H1 (cell line): Measurements from ENCODE around the gene IFITM2. TPM values are rescaled to one million over a fixed set of nuclear protein-coding genes. Genes with fewer than 3 reads are reported as not detected.
A peak's percentile ranks its signal among the peaks of the same experiment; 100 is the strongest.

Experiments
- CTCF ChIA-PET: fragments of 300-600 bp; sonication (Branson Sonifier 250); formaldehyde crosslinking; loops from one replicate; lab custom pipeline; 2021; ENCODE audit not compliant: partially characterized antibody; lab: Charles Lee
- POLR2A ChIA-PET: fragments of 300-600 bp; sonication (Branson Sonifier 250); formaldehyde crosslinking; loops from one replicate; lab custom pipeline; 2021; ENCODE audit warnings: inconsistent platforms; ENCODE audit not compliant: partially characterized antibody; lab: Charles Lee
- DNase-seq, 2 experiments: peaks; one replicate each; pipeline versions ENCODE4 v3.0.0 to v3.0.0-alpha.2; 2010 to 2022; ENCODE audit warnings: low spot score in 2 of 2, low read depth in 1 of 2, mixed read lengths in 1 of 2
- FAIRE-seq: peaks from 2 replicates; lab custom pipeline; 2011; peaks lifted over from hg19 to GRCh38; lab: Jason Lieb, UNC
- H2AFZ ChIP-seq: 2 replicates; pipeline ENCODE4 v1.8.1; 2012; ENCODE audit warnings: low read length, inconsistent platforms
- H2AK5ac ChIP-seq: 2 replicates; pipeline ENCODE4 v1.6.1; 2013; ENCODE audit warnings: low read depth, low read length
- H2BK120ac ChIP-seq: replicated peaks from 2 replicates; pipeline ENCODE3; 2013; ENCODE audit warnings: low read depth, low read length, inconsistent platforms
- H2BK12ac ChIP-seq: 2 replicates; pipeline ENCODE4 v1.6.1; 2013; ENCODE audit warnings: low read depth, low read length
- H2BK15ac ChIP-seq: 2 replicates; pipeline ENCODE4 v1.6.1; 2013; ENCODE audit warnings: low read length
- H2BK20ac ChIP-seq: 2 replicates; pipeline ENCODE4 v1.6.1; 2013; ENCODE audit warnings: low read length
- H2BK5ac ChIP-seq: 2 replicates; pipeline ENCODE4 v1.6.1; 2013; ENCODE audit warnings: low read depth, low read length
- H3K14ac ChIP-seq: 2 replicates; pipeline ENCODE4 v1.6.1; 2013; ENCODE audit warnings: inconsistent platforms; ENCODE audit not compliant: insufficient read length
- H3K18ac ChIP-seq: 2 replicates; pipeline ENCODE4 v1.6.1; 2013; ENCODE audit warnings: low read length; ENCODE audit errors: extremely low read depth
- H3K23ac ChIP-seq: 2 replicates; pipeline ENCODE4 v1.6.1; 2013; ENCODE audit warnings: inconsistent platforms; ENCODE audit not compliant: insufficient read length
- H3K23me2 ChIP-seq: 2 replicates; pipeline ENCODE4 v1.6.1; 2013; ENCODE audit warnings: low read depth, low read length
- H3K27ac ChIP-seq: 2 replicates; pipeline ENCODE4 v1.6.1; 2011; ENCODE audit warnings: low read depth, low read length, inconsistent platforms
- H3K27me3 ChIP-seq, 4 experiments: replicated peaks in 1 of 4; 1 replicate in 1 of 4; 2 replicates in 3 of 4; pipeline versions ENCODE4 v1.6.1 to v1.8.1; 2011 to 2013; ENCODE audit warnings: low read length in 3 of 4, mild to moderate bottlenecking in 3 of 4, inconsistent platforms in 2 of 4, mixed read lengths in 2 of 4, moderate library complexity in 1 of 4; ENCODE audit not compliant: control insufficient read depth in 3 of 4, insufficient read depth in 3 of 4; ENCODE audit errors: extremely low read depth in 1 of 4
- H3K36me3 ChIP-seq, 4 experiments: 2 replicates each; pipeline versions ENCODE4 v1.6.1 to v1.8.1; 2011 to 2013; ENCODE audit warnings: mild to moderate bottlenecking in 4 of 4, low read length in 3 of 4, moderate library complexity in 2 of 4, control low read depth in 1 of 4, inconsistent platforms in 1 of 4; ENCODE audit not compliant: insufficient read depth in 4 of 4, control insufficient read depth in 2 of 4
- H3K4ac ChIP-seq: replicated peaks from 2 replicates; pipeline ENCODE3; 2013; ENCODE audit warnings: low read length, low read depth, mixed read lengths, inconsistent platforms; ENCODE audit not compliant: insufficient read length
- H3K4me1 ChIP-seq, 4 experiments: replicated peaks in 1 of 4; 1 replicate in 1 of 4; 2 replicates in 3 of 4; pipeline versions ENCODE4 v1.6.1 to v1.8.1; 2011 to 2013; ENCODE audit warnings: low read length in 3 of 4, inconsistent platforms in 2 of 4, mixed read lengths in 1 of 4; ENCODE audit not compliant: insufficient read depth in 4 of 4, control insufficient read depth in 3 of 4
- H3K4me2 ChIP-seq, 2 experiments: 2 replicates each; pipeline versions ENCODE4 v1.6.1 to v1.8.1; 2011 to 2013; ENCODE audit warnings: low read depth in 2 of 2, low read length in 2 of 2, control low read depth in 1 of 2, inconsistent platforms in 1 of 2, mild to moderate bottlenecking in 1 of 2; ENCODE audit not compliant: insufficient read depth in 1 of 2
- H3K4me3 ChIP-seq, 4 experiments: fragments of 200-600, 300-600 bp in 1 of 4; sonication (generic), shearing (Covaris generic), sonication (Bioruptor Twin) in 1 of 4; 2 replicates each; pipeline versions ENCODE4 v1.5.1 to v1.8.1; 2011 to 2016; ENCODE audit warnings: low read length in 4 of 4, low read depth in 3 of 4, control low read depth in 2 of 4, inconsistent platforms in 2 of 4, mild to moderate bottlenecking in 2 of 4, mixed read lengths in 1 of 4, moderate library complexity in 1 of 4; ENCODE audit not compliant: insufficient read depth in 2 of 4; ENCODE audit errors: extremely low read depth in 1 of 4
- H3K56ac ChIP-seq: replicated peaks from 2 replicates; pipeline ENCODE3; 2013; ENCODE audit warnings: low read depth, mild to moderate bottlenecking, mixed read lengths, low read length, inconsistent platforms; ENCODE audit not compliant: insufficient read length
- H3K79me1 ChIP-seq: 2 replicates; pipeline ENCODE4 v1.6.1; 2013; ENCODE audit warnings: low read depth, low read length, control low read depth
- H3K79me2 ChIP-seq, 2 experiments: 2 replicates each; pipeline versions ENCODE4 v1.6.1 to v1.8.1; 2012 to 2013; ENCODE audit warnings: low read length in 2 of 2, mild to moderate bottlenecking in 2 of 2, inconsistent platforms in 1 of 2; ENCODE audit not compliant: insufficient read depth in 2 of 2, control insufficient read depth in 1 of 2
- H3K9ac ChIP-seq, 4 experiments: replicated peaks in 1 of 4; 1 replicate in 1 of 4; 2 replicates in 3 of 4; pipeline versions ENCODE4 v1.6.1 to v1.8.1; 2011 to 2013; ENCODE audit warnings: low read depth in 3 of 4, low read length in 3 of 4, control low read depth in 2 of 4, mild to moderate bottlenecking in 2 of 4, moderate library complexity in 2 of 4, inconsistent platforms in 1 of 4; ENCODE audit errors: extremely low read depth in 1 of 4
- H3K9me3 ChIP-seq, 2 experiments: 2 replicates each; pipeline versions ENCODE4 v1.6.1 to v1.8.1; 2012 to 2013; ENCODE audit warnings: mild to moderate bottlenecking in 2 of 2, moderate library complexity in 2 of 2, control low read depth in 1 of 2, inconsistent platforms in 1 of 2, low read depth in 1 of 2, low read length in 1 of 2, mixed read lengths in 1 of 2; ENCODE audit not compliant: insufficient read depth in 2 of 2
- H4K20me1 ChIP-seq, 2 experiments: replicated peaks in 1 of 2; 2 replicates each; pipeline versions ENCODE3 to v1.8.1; 2011 to 2013; ENCODE audit warnings: inconsistent platforms in 2 of 2, low read length in 2 of 2, mild to moderate bottlenecking in 1 of 2; ENCODE audit not compliant: insufficient read depth in 2 of 2, control insufficient read depth in 1 of 2
- H4K5ac ChIP-seq: 2 replicates; pipeline ENCODE4 v1.6.1; 2013; ENCODE audit warnings: low read length, low read depth, mixed read lengths, inconsistent platforms; ENCODE audit not compliant: insufficient read length
- H4K8ac ChIP-seq: 2 replicates; pipeline ENCODE4 v1.8.0; 2013; ENCODE audit warnings: mild to moderate bottlenecking, moderate library complexity, low read length, inconsistent platforms; ENCODE audit not compliant: insufficient read depth; ENCODE audit errors: extremely low read depth
- H4K91ac ChIP-seq: replicated peaks from 2 replicates; pipeline ENCODE3; 2013; ENCODE audit warnings: low read length, mixed read lengths, inconsistent platforms; ENCODE audit not compliant: insufficient read length
- BRCA1 ChIP-seq: IDR thresholded peaks from 2 replicates; pipeline ENCODE4 v1.6.1; 2012; ENCODE audit warnings: low read depth, low read length, improper control_type of control experiment
- CBX5 ChIP-seq: fragments of 300-800, 300-1000 bp; sonication (generic); IDR thresholded peaks from 2 replicates; pipeline ENCODE4 v1.7.1; 2016; ENCODE audit warnings: antibody characterized with exemption, low read length, low read depth
- CTCF ChIP-seq, 3 experiments: IDR thresholded peaks; 1 replicate in 2 of 3; 2 replicates in 1 of 3; pipeline versions ENCODE4 v1.5.1 to v1.6.1; 2011; ENCODE audit warnings: low read length in 3 of 3, mild to moderate bottlenecking in 3 of 3, inconsistent platforms in 2 of 3, low read depth in 1 of 3, moderate library complexity in 1 of 3; ENCODE audit not compliant: insufficient read depth in 1 of 3; ENCODE audit errors: control extremely low read depth in 1 of 3
- EP300 ChIP-seq, 2 experiments: IDR thresholded peaks; 1 replicate in 1 of 2; 2 replicates in 1 of 2; pipeline ENCODE4 v1.6.1; 2011 to 2012; ENCODE audit warnings: low read depth in 2 of 2, low read length in 2 of 2, mild to moderate bottlenecking in 2 of 2, borderline replicate concordance in 1 of 2, inconsistent platforms in 1 of 2, moderate library complexity in 1 of 2
- JUN ChIP-seq: IDR thresholded peaks from 2 replicates; pipeline ENCODE4 v1.6.1; 2011; ENCODE audit warnings: low read depth, mild to moderate bottlenecking, improper control_type of control experiment, low read length
- POLR2AphosphoS5 ChIP-seq: IDR thresholded peaks from 2 replicates; pipeline ENCODE4 v1.6.1; 2011; ENCODE audit warnings: low read depth, low read length
- RAD21 ChIP-seq, 2 experiments: IDR thresholded peaks in 1 of 2; conservative IDR thresholded peaks in 1 of 2; 2 replicates each; pipeline ENCODE4 v1.6.1; 2011; ENCODE audit warnings: low read depth in 2 of 2, low read length in 2 of 2, improper control_type of control experiment in 1 of 2, inconsistent platforms in 1 of 2, mild to moderate bottlenecking in 1 of 2, moderate library complexity in 1 of 2
- SAP30 ChIP-seq: fragments of 300-600 bp; sonication (generic); IDR thresholded peaks from 2 replicates; pipeline ENCODE4 v1.7.1; 2012; ENCODE audit warnings: low read length, moderate library complexity, mild to moderate bottlenecking, inconsistent platforms; ENCODE audit not compliant: insufficient read depth, insufficient replicate concordance
- SP4 ChIP-seq: IDR thresholded peaks from 2 replicates; pipeline ENCODE4 v1.6.1; 2012; ENCODE audit warnings: low read length, inconsistent platforms
- YY1 ChIP-seq: IDR thresholded peaks from 2 replicates; pipeline ENCODE4 v1.6.1; 2011; ENCODE audit warnings: low read depth, mild to moderate bottlenecking, low read length
- WGBS, 2 experiments: shearing (Covaris generic) in 1 of 2; methylation state at CpG; one replicate each; pipeline versions ENCODE4 v1.1.6 to v1.1.7; 2013 to 2015; ENCODE audit warnings: low lambda C conversion rate in 2 of 2, mixed read lengths in 2 of 2, inconsistent platforms in 1 of 2, low coverage in 1 of 2, missing lambda C conversion rate in 1 of 2; ENCODE audit not compliant: insufficient replicate concordance in 2 of 2, insufficient coverage in 1 of 2, insufficient read length in 1 of 2; ENCODE audit errors: extremely low coverage in 1 of 2, missing lambda C conversion rate in 1 of 2; 5-methylcytosine and 5-hydroxymethylcytosine counted together
- polyA plus RNA-seq, 7 experiments: library from polyadenylated mRNA; depleted of rRNA in 3 of 7; stranded (reverse) in 5 of 7; unstranded in 2 of 7; fragments of >200 nt in 5 of 7; fragments of 200-250 nt in 2 of 7; gene quantifications; 1 replicate in 5 of 7; 2 replicates in 1 of 7; 4 replicates in 1 of 7; pipeline versions ENCODE4 v1.2.1 to v1.2.3, GENCODE V29; 2011 to 2013; ENCODE audit warnings: missing spikeins in 2 of 7, mixed read lengths in 2 of 7
- total RNA-seq: library from RNA; stranded (reverse); fragmentation: NEBNext Ultra II Directional; extraction: Animal tissue kit (Norgen Biotek cat#: 25700); gene quantifications from 2 replicates; pipeline ENCODE4 v1.2.1, GENCODE V29; 2021

Gene IFITM2
- total and polyA plus RNA-seq, 2 of the 8 experiments (the other 6 are each of a cell fraction or from before 2014, with no cell fraction given) = 399 to 764 TPM

GRCh38 chr11:342328-342727 lies 34.7 kb downstream of the IFITM2 start:
- H3K9me3 ChIP-seq = no peaks in the 10 kb centered on the region
- H3K4ac ChIP-seq = no peak overlapping the region
- no peaks in the 10 kb centered on the region for H3K27me3 ChIP-seq
- DNase-seq (no peak), FAIRE-seq (no peak)
- H3K27ac ChIP-seq = no peak overlapping the region
- no peak overlapping the region for H4K8ac ChIP-seq
- H2BK15ac ChIP-seq = no peak overlapping the region
- no peak overlapping the region for H3K4me3 ChIP-seq
- no peak overlapping the region for H2BK120ac ChIP-seq
- no peak overlapping the region for H3K14ac ChIP-seq
- ChIA-PET CTCF (interaction anchor here (0.6 to 5.6 kb wide), 3 partner anchors 13 to 41 kb away, joined by 3 to 22 read pairs (median 3); no protein-coding TSS in a partner anchor), POLR2A (interaction anchor here (0.8 to 2.4 kb wide), 4 partner anchors 11 to 25 kb away, joined by 3 to 5 read pairs (median 3); no protein-coding TSS in a partner anchor)
- no peak overlapping the region; a peak in 1 of 4 replicates for H3K4me2 ChIP-seq
- 0 out of 2 replicates have a peak overlapping the region, but pooled peaks have one; percentile 73 for H2BK5ac ChIP-seq
- no peaks in the 10 kb centered on the region for H3K79me1 ChIP-seq
- peaks cover 0 to 14% (median 9%) of the 10 kb centered on the region in 4 experiments; a peak in 5 of 7 replicates for H3K4me1 ChIP-seq
- H2AFZ ChIP-seq = no peak overlapping the region
- no peak overlapping the region for H2BK12ac ChIP-seq
- H3K79me2 ChIP-seq = no peaks in the 10 kb centered on the region
- H3K18ac ChIP-seq = no peak overlapping the region; the same call in 1 of the 2 replicates
- H3K36me3 ChIP-seq = no peaks in the 10 kb centered on the region
- no peaks in the 10 kb centered on the region for H3K23me2 ChIP-seq
- H3K56ac ChIP-seq = no peak overlapping the region
- no peak overlapping the region; the same call in 1 of the 2 replicates for H2BK20ac ChIP-seq
- WGBS, 2 experiments = 81% methylated on average over 3 of the region's 3 CpGs; no CpG with 5 or more reads in 1 of the 2 experiments
- H4K5ac ChIP-seq = no peak overlapping the region
- H4K20me1 ChIP-seq = no peaks in the 10 kb centered on the region
- no peak overlapping the region for H4K91ac ChIP-seq
- no peak overlapping the region for H3K23ac ChIP-seq
- H2AK5ac ChIP-seq = no peak overlapping the region
- no peak overlapping the region for H3K9ac ChIP-seq
- TF ChIP-seq EP300 (IDR thresholded peaks at IDR 0.05; ENCODE audit: borderline replicate concordance in 1 of 2, low read depth in 2 of 2, low read length in 2 of 2) = no peak
- no peak for TF ChIP-seq RAD21 (IDR thresholded peaks at IDR 0.05 in 1 of 2, conservative IDR thresholded peaks at IDR 0.05 in 1 of 2; ENCODE audit: low read depth in 2 of 2, low read length in 2 of 2)
- no peak for TF ChIP-seq SAP30
- no peak for TF ChIP-seq SP4
- TF ChIP-seq POLR2AphosphoS5 = no peak
- no peak for TF ChIP-seq JUN
- TF ChIP-seq YY1 = no peak
- no peak for TF ChIP-seq CBX5
- TF ChIP-seq CTCF (IDR thresholded peaks at IDR 0.05; ENCODE audit: control extremely low read depth in 1 of 3, insufficient read depth in 1 of 3, low read depth in 1 of 3, low read length in 3 of 3) = no peak
- TF ChIP-seq BRCA1 = no peak
